Measurements from ENCODE around the gene SLC10A7. TPM values are rescaled to one million over a fixed set of nuclear protein-coding genes. Genes with fewer than 3 reads are reported as not detected.

Gene SLC10A7
- polyA plus RNA-seq, 1 donor (not counting 4 experiments of a cell fraction or from before 2014, with no cell fraction given), result 12.7 TPM

DNA sequence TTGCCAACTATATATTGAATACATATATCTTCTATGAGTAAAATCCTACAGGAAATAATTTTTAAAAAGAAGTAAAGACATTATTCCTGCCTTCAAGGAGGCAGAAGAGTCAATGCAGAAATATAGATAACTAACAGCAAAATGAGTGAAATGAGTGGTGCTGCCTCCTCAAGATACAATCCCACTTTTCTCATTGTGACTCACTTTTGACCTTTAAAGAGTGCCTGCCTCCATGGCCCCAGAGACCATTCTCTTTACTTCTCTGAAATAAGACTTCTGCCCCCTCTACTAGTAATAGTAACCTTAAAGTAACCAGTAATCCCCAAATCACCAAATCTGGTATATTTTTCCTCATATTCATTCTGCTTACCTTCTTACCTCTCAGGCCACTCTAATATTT, 15.5 kb downstream of the SLC10A7 start:
- Histone ChIP-seq H3K27me3 (ENCODE audit: control insufficient read depth, extremely low read depth, insufficient read depth, low read length) (no peaks in the 10 kb centered on the region), H3K79me2 (ENCODE audit: control insufficient read depth, insufficient read depth, low read length) (no peaks in the 10 kb centered on the region), H3K9me3 (ENCODE audit: control insufficient read depth, low read depth, low read length) (no peaks in the 10 kb centered on the region), H3K4me1 (ENCODE audit: control insufficient read depth, extremely low read depth, insufficient read depth, low read length) (no peaks in the 10 kb centered on the region), H3K4me2 (ENCODE audit: control insufficient read depth, extremely low read depth, insufficient read depth, low read depth, low read length) (no peak overlapping the region), H3K36me3 (ENCODE audit: control insufficient read depth in 2 of 2, extremely low read depth in 1 of 2, insufficient read depth in 2 of 2, low read length in 2 of 2) (peaks cover 0 to 1% of the 10 kb centered on the region in 2 experiments), H4K20me1 (ENCODE audit: control insufficient read depth, extremely low read depth, insufficient read depth, low read length) (no peaks in the 10 kb centered on the region), H3K27ac (ENCODE audit: control insufficient read depth, insufficient read depth, low read length) (no peak overlapping the region), H3K4me3 (ENCODE audit: control insufficient read depth in 2 of 3, extremely low read depth in 1 of 3, insufficient read depth in 2 of 3, low read depth in 1 of 3, low read length in 3 of 3) (no peak overlapping the region), H2AFZ (ENCODE audit: control insufficient read depth, low read length) (no peak overlapping the region), H3K9ac (ENCODE audit: control insufficient read depth, extremely low read depth, insufficient read depth, low read length) (no peak overlapping the region), H3K9me1 (ENCODE audit: control insufficient read depth, extremely low read depth, insufficient read depth, low read length) (no peaks in the 10 kb centered on the region)
- DNase-seq (ENCODE audit: low read depth, low spot score), result no peak
- dilution Hi-C loops (cut with MboI; ENCODE audit: extremely low pct_ligation_motif_present, low sequenced_read_pairs), result no loop called here
- FAIRE-seq, result no peak
- no peak for TF ChIP-seq EZH2 (IDR thresholded peaks at IDR 0.05; ENCODE audit: low read length)
- TF ChIP-seq, protein P1, sequence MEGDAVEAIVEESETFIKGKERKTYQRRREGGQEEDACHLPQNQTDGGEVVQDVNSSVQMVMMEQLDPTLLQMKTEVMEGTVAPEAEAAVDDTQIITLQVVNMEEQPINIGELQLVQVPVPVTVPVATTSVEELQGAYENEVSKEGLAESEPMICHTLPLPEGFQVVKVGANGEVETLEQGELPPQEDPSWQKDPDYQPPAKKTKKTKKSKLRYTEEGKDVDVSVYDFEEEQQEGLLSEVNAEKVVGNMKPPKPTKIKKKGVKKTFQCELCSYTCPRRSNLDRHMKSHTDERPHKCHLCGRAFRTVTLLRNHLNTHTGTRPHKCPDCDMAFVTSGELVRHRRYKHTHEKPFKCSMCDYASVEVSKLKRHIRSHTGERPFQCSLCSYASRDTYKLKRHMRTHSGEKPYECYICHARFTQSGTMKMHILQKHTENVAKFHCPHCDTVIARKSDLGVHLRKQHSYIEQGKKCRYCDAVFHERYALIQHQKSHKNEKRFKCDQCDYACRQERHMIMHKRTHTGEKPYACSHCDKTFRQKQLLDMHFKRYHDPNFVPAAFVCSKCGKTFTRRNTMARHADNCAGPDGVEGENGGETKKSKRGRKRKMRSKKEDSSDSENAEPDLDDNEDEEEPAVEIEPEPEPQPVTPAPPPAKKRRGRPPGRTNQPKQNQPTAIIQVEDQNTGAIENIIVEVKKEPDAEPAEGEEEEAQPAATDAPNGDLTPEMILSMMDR (optimal IDR thresholded peaks at IDR 0.05 in 1 of 3, IDR thresholded peaks at IDR 0.05 in 1 of 3, conservative IDR thresholded peaks at IDR 0.05 in 1 of 3; ENCODE audit: extremely low read depth in 1 of 3, insufficient read depth in 2 of 3, low read length in 3 of 3), result no peak

DNA sequence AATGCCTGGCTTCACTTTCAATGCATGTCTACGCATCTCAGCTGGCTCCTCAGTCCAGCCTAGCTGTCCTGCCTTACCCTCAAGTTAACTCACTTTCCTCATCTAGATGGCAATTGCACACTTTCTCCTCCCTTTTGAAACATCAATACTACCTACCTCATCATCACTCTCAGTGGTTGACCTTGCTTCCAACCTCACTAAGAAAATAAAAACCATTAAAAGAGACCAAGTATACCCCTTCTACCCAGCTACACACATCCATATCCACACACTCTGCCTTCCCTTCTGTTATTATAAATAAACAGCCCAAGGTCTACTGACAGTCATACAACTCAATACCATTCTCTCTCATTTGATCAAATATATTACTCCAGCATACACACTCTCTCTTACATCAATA, 21.5 kb downstream of the SLC10A7 start:
- Histone ChIP-seq H3K79me2 (ENCODE audit: control insufficient read depth, insufficient read depth, low read length) (no peaks in the 10 kb centered on the region), H3K9me3 (ENCODE audit: control insufficient read depth, low read depth, low read length) (no peaks in the 10 kb centered on the region), H3K4me2 (ENCODE audit: control insufficient read depth, extremely low read depth, insufficient read depth, low read depth, low read length) (no peak overlapping the region), H2AFZ (ENCODE audit: control insufficient read depth, low read length) (no peak overlapping the region), H3K4me1 (ENCODE audit: control insufficient read depth, extremely low read depth, insufficient read depth, low read length) (peaks cover 5% of the 10 kb centered on the region), H3K27me3 (ENCODE audit: control insufficient read depth, extremely low read depth, insufficient read depth, low read length) (no peaks in the 10 kb centered on the region), H3K36me3 (ENCODE audit: control insufficient read depth in 2 of 2, extremely low read depth in 1 of 2, insufficient read depth in 2 of 2, low read length in 2 of 2) (peaks cover 0 to 1% of the 10 kb centered on the region in 2 experiments), H3K4me3 (ENCODE audit: control insufficient read depth in 2 of 3, extremely low read depth in 1 of 3, insufficient read depth in 2 of 3, low read depth in 1 of 3, low read length in 3 of 3) (no peak overlapping the region), H3K9me1 (ENCODE audit: control insufficient read depth, extremely low read depth, insufficient read depth, low read length) (no peaks in the 10 kb centered on the region), H3K9ac (ENCODE audit: control insufficient read depth, extremely low read depth, insufficient read depth, low read length) (no peak overlapping the region), H4K20me1 (ENCODE audit: control insufficient read depth, extremely low read depth, insufficient read depth, low read length) (no peaks in the 10 kb centered on the region), H3K27ac (ENCODE audit: control insufficient read depth, insufficient read depth, low read length) (no peak overlapping the region)
- dilution Hi-C loops (cut with MboI; ENCODE audit: extremely low pct_ligation_motif_present, low sequenced_read_pairs), result no loop called here
- DNase-seq (ENCODE audit: low read depth, low spot score) (no peak), FAIRE-seq (no peak)
- TF ChIP-seq EZH2 (IDR thresholded peaks at IDR 0.05; ENCODE audit: low read length), result no peak
- TF ChIP-seq, protein P1 (optimal IDR thresholded peaks at IDR 0.05 in 1 of 3, IDR thresholded peaks at IDR 0.05 in 1 of 3, conservative IDR thresholded peaks at IDR 0.05 in 1 of 3; ENCODE audit: extremely low read depth in 1 of 3, insufficient read depth in 2 of 3, low read length in 3 of 3), result no peak

Data from keratinocyte (primary cell).